Stromal cell of bone marrow (primary cell): ENCODE data around the gene C22orf39.
A peak's percentile ranks its signal among the peaks of the same experiment; 100 is the strongest.
"Not testable (repeated sequence)": the region's sequence is repeated elsewhere in the genome, so short reads cannot be mapped to it uniquely, and the experiment has no call there.

Experiments used
- DNase-seq: peaks from one replicate; pipeline ENCODE4 v3.0.0-alpha.2; 2012; ENCODE audit warnings: low read depth

C22orf39 gene

DNA sequence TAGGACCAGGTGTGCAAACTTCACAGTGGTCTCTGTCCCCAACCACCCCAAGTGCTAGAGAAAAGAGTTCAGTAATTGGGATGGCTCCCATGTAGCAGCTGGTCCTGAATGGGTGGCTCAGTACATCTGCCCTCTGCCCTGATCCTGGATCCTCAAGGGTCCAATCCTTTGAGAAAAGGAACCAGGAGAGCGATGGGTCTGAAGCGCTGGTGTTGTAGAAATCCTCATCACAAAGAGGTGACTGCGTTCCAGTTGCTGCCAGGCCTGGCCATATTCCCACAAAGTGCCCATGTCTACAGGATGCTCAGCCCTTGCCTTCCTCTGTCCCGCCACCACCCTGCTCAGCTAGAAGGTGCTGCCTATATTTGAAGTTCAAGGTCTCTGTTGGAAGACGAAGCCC lies 6.2 kb upstream of the C22orf39 start:
- DNase-seq: no peak

DNA sequence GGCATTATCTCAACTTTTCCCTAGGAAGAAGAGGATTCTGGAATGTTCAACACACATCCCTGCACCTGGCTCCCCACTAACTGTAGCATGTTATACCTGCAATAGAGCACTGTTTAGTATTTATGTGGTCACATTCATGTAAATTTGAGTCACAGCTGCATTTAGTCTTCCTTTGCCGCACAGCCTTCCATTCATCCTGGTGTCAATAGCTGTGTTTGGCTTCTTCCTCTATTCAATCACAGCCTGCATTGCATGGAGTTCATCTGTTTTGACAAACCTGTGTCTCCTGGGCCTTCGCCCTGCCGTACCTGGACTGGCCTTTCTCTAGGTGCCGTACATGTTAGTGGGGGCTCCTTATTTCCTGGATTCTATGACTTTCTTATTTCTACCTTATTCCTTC lies 4.1 kb upstream of the C22orf39 start:
- no peak for DNase-seq

DNA sequence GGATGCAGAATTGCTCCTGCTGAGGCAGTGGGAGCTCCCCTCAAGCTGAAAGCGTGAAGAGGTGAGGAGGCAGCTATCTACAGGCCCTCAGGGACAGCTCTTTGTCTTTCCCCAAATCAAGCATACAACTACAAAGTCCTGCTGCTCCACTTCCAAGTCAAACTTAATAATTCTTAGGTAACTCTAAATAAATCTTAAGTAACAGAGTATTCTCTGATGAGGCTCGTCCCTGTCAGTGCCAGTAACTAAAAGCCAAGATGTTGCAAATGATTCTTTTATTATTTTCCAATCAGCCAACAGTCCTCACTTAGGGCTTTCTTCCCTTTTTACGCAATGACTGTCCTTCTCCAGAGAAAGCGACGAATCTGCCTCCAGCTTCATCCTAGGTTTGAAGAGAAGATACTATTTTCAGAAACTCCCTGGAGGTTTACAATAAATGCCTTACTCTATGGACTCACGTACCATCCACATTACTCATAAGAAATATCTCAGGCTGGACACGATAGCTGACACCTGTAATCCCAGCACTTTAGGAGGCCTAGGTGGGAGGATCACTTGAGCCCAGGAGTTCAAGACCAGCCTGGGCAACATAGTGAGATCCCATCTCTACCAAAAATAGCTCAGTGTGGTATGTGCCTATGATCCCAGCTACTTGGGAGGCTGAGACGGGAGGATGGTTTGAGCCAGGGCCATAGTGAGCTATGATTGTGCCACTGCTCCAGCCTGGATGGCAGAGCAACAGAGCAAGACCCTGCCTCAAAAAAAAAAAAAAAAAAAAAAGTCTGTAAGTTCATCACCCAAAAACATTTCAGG lies 3.1 kb upstream of the C22orf39 start:
- no peak for DNase-seq

DNA sequence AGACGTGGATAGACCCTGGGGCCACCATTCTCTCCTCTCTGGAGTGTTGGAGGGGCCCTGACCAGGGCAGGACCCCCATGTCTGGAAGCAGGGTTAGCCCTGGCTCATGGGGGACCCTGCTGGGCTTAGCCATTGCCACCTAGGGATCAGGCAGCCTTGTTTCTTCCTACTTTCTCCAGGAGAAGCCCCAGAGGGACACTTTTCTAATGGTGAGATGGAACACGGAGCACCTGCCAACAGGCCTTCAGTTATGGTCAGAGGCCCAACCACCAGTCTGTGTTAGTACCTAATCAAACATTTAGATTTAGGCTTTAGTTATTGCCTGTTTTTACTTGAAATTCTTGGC lies 1.9 kb upstream of the C22orf39 start:
- DNase-seq: no peak

DNA sequence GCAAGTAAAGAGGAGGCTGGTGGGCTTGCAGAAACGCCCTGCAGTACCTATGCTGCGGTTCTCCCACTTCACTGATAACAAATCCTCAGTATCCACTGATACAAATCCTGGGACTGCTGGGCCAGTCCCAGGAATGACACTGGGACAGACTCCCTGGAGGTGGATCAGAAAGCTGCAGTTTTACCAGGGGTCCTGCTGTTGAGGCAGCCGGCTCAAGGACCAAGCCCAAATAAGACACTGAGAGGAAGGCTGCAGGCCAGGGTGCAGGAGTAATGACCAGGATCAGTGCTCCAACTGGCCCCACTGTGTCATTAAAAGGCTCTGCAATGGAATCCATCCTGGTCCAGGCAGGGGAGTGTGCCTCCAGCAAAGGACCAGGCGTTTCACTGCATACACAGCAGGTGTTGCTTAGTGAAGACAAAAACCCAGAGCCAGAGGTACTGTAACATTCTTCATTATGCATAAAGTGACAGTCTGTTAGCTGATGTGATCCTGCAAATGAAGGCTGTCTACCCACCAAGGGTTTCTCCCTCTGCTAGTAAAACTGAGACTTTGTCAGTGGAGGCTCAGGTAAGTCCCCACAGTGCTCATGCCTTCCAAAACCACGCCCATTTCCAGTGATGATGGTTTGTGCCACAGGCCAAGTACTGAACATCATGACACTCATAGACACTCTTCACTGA lies 1.4 kb upstream of the C22orf39 start:
- no peak for DNase-seq

DNA sequence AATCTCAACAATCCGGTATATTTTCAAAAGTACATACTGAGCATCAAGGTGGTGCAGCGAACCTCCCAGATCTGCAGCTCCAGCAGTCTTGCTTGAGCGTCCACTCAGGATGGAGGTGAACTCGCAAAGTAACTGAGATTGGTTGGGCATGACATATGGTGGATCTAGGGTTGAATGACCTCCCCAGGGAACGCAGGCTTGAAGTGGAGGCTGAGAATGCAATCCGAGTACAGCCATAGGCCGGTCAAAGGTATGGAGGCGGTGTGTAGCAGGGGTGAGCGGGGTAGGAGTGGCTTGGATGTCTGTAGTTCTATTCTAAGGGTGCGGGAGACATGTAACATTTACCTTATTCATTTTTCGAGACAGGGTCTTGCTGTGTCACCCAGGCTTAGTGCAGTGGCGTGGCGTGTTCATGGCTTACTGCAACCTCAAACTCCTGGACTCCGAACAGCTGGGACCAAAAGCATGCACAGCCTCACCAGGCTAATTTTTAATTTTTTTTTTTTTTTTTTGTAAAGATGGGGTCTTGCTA lies 631 bp upstream of the C22orf39 start:
- no peak for DNase-seq

DNA sequence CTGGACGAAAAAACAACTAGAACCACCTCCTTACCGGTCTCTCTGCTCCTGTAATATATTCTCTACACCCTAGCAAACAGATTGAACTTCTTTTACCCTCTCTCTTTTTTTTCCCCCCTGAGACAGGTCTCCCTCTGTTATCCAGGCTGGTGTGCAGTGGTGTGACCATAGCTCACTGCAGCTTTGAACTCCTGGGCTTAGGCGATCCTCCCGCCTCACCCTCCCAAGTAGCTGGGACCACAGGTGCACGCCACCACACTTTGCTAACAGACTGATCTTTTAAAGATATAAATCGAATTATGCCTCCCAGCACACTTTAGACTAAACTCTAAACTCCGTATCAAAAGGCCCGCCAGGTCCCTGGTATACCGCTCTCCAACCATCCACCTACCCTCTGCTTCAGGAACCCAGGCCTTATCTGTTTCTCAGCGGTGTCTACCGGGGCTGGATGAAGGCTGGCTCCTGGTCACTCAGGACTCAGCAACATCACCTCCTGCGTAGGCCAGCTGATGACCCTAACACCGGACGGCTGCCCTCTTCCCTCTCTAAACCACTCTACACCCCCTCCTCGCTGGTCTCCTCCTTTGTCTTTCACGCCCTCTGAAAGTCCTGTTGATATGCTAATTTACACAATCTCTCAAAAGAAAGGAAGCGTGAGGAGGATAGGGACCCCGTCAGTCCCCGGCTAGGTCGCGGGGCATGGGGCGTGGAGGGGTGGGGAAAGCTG lies 745 bp downstream of the C22orf39 start:
- DNase-seq: no peak

DNA sequence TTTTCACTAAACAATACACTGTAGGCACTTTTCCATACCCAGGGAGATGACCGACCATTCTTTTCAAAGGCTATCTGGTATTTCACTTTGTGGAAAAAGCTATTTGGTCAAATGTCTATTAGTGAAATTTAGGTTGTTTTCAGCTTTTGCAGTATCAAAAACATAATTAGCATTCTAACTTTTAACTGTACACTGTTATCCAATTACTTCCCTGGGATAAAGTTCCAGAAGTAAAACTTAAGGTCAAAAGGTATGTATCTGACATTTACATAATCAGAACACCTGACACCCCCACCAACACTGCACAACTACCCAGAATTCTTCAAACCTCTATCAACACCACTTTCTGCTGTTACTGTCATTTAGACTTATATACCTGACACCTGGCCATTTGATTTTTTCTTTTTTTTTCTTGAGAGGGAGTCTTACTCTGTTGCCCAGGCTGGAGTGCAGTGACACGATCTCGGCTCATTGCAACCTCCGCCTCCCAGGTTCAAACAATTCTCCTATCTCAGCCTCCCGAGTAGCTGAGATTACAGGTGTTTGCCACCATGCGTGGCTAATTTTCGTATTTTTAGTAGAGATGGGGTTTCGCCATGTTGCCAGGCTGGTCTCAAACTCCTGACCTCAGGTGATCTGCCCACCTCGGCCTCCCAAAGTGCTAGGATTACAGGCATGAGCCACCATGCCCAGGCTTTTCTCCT lies 2.1 kb downstream of the C22orf39 start:
- DNase-seq: not testable (repeated sequence)

DNA sequence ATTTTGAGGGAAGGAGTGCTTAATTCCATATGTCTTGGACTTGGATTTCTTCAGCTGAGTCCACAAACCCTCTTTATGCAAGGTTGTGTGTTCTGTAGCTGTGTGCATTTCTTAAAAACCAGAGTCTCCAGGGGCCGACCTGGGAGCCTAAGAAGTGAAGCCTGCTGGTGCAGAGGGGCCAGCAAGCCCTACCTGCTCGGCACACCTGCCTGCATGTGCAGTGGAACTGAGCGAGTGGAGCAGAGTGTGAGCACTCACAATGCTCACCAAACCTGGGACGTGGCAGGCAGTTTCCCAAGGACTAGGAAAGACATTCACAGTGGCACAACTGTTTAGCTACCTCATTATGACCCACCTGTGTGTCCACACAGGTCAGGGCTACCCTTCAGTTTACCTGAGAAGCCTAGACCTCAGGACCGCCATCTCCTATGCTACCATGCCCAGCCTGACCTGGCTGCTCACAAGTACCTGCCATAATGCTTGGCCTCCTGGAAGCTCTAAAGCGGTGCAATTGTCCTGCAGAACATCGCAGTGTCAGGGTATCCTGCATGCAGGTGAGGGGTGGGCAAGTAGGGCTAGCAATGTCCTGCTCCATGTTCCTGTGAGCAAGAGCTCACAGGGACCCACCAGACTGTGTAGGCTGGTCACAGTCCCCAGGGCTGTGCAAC lies 3.8 kb downstream of the C22orf39 start:
- DNase-seq: no peak

DNA sequence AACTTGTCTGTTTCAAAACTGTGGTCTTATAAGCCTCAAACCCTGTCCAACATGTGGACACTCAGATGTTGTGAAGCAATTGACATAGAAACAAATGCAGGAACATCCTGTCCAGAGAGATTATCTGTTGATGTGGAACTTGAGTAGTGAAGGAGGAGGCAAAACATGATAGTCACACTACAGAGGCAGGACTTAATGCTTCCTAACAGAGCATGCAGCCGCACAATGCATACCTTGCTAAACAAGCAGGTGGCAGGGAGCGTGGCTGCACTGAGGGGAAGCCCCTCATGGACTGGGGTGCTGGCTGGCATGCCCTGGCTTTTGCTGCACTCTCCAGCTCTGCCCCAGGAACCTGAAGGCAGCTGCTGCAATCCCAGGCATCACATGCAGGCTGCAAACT lies 5.3 kb downstream of the C22orf39 start:
- DNase-seq: no peak

DNA sequence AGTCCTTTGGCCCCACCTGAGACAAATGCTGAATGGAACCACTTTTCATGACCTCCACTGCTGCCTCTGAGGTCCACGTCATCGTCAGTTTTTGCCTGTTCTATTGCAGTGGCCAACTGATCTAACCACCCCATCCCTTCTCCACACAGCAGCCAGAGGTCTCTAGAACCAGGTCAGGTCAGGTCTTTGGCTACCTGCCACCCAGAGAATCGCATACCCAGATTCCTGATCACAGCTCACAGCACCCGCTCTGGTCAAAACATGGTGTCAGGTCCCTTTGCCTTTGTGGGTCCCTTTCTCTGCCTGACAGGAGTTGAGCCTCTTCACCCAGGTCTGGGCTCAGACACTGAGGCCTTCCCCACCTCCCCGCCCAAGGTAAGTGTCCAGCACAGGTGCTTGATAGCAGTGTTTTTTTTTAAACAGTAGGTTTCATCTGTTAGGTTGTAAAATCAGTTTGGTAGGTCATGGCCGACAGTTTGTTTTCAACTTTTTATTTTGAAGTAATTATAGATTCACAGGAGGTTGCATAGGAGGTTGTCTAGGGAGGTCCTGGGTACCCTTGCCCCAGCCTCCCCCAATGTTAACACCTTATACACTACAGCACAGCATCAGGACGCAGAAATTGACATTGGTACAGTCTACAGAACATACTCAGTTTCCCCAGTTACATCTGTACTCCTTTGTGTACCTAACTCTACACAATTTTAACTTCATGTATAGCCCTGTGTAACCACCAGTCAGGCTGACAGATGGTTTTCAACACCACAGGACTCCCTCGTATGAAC lies 6.9 kb downstream of the C22orf39 start:
- no peak for DNase-seq

DNA sequence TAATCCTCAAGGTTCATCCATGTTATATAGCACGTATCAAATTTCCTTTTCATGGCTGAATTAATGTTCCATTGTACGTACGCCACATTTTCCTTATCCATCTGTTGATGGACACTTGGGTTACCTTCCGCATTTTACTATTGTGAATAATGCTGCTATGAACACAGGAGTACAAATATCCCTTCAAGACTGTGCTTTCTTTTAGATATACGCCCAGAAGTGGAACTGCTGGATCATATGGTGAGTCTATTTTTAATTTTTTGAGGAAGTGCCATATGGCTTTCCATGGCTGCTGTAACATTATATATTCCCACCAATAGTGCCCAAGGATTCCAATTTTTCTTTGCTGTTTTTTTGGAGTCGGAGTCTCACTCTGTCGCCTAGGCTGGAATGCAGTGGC lies 9.2 kb downstream of the C22orf39 start:
- DNase-seq: no peak

DNA sequence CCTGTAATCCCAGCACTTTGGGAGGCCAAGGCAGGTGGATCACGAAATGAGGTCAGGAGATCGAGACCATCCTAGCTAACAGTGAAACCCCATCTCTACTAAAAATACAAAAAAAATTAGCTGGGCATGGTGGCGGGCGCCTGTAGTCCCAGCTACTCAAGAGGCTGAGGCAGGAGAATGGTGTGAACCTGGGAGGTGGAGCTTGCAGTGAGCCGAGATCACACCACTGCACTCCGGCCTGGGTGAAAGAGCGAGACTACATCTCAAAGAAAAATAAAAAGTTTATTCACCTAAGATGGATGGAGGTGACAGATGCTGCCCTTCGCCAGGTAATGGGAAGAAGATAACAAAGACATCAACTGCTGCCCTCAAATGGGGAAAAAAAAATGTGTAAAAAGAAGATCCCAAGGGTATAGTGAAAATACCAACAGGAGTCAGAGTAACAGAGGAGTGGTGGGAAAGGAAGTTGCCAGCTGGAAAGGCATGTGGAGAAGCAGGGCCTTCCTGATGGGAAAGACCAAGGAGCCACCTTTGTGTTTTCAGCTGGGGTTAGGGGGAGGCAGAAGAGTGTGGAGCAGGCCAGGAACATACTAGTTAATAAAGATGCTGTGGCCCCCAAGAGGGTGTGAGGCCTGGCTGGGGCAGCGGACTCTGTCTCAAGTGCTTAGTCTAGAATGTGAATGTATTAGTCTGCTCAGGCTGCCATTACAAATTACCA lies 10.9 kb downstream of the C22orf39 start:
- DNase-seq: not testable (repeated sequence)

DNA sequence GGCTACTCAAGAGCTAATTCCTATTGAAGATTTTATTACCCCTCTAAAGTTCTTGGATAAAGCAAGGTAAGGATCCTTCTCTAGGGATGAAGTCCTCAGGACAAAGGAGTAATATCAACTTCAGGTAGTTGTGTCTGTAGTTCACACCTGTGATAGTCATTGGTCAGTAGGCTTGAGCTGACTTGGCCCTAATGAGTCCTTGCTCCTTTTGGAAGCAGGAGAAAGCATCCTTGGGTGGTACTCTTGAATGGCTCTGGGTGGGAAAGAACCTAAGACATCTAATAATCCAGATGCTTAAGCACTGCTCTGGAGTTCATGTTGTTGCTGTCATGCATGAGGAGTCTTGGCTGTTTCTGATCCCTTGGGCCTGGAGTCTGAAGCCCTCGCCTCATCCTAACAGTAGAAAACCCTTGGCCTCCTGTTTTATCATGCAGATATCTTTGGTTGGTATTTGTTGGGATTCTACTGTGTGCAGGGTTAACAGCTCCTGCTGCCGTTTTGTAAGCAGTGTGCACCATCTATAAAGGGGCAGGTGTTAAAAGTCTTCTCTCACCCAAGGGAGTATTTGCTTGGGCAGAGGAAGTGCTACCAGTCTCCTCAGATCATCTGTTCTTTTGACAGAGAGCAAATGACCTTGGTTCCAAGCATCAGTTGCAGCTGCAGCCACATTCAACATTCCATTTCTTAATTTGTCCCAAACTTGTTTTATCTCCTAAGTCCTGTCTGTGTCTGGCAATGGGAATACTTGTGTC lies 12.5 kb downstream of the C22orf39 start:
- DNase-seq: no peak

DNA sequence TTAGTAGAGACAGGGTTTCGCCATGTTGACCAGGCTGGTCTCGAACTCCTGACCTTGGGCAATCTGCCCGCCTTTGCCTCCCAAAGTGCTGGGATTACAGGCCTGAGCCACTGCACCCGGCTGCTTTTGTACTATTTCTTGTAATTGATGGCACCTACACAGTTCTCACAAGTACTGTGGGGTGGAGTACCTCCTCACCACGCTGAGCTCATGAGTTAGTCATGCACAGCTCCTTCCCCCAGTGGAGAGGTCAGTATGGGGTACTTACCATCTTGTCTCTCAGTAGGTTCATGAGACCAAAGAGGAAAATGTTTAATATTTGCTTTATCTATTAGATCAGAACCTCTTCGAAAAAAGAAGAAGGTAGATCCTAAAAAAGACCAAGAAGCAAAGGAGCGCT lies 13.1 kb downstream of the C22orf39 start:
- no peak for DNase-seq

DNA sequence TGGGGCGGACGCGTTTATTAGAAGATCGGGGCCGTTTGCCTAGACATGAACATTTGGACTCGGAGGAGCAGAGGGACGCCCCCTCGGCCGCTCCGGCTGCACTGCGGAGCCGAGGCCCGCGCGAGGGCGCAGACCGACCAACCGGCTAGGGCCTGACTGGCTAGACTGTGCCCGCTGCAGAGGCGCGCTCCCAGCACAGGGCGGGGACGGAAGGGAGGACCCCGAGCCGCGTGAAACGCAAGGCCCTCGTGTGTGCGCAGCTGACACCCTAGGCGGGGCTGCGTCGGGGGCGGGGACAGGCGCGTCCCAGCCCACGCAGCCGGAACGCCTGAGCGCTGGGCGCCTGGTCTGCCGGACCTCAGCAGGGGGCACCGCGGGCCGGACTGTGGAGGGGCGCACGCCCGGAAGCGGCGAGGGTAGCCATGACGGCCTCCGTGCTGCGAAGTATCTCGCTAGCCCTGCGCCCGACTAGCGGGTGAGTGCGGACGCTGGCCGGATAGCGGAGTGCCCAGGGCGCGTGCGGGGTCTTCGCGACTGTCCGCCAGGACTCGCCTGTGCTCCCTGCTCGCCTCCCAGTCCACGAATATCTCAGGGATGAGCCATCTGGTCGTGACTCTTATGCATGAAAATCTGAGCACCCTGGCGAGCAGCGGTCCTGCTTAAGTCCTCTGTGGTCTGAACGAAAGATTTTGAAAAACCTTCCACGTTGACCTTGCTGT lies 15.2 kb downstream of the C22orf39 start, which contains the start of gene MRPL40:
Gene MRPL40, plus strand, starts transcription at position 413 of the 719 bp plus-strand sequence. Its CDS starts 10 bp downstream, at position 423.
- peak; percentile 90 for DNase-seq

DNA sequence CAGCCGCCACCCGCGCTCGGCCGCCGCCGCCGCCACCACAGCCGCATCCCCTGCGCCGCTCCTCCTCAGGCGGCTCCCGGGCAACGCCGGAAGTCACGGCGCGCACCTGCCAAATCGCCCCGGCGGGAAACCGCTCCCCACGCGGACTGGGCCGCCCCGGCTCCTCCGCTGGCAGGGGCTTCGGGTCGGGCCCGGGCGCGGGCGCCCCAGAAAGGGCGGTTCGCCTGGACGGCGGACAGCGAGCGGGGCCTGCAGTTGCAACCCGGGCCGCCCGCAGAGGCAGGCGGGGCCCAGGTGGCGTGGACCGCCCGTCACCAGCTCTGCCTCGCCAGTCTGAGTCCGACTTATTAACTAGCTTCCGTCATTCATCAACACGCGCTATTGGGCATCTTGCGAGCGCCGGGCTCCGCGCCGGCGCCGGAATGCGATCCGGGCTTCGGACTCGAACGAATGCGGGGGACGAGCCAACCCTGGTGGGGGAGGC lies 15.8 kb downstream of the C22orf39 start, which contains the start of gene HIRA:
Gene HIRA, minus strand, starts transcription at position 85 of the 484 bp plus-strand sequence. CDS start 257 bp downstream, outside the sequence.
- peak; percentile 48 for DNase-seq

DNA sequence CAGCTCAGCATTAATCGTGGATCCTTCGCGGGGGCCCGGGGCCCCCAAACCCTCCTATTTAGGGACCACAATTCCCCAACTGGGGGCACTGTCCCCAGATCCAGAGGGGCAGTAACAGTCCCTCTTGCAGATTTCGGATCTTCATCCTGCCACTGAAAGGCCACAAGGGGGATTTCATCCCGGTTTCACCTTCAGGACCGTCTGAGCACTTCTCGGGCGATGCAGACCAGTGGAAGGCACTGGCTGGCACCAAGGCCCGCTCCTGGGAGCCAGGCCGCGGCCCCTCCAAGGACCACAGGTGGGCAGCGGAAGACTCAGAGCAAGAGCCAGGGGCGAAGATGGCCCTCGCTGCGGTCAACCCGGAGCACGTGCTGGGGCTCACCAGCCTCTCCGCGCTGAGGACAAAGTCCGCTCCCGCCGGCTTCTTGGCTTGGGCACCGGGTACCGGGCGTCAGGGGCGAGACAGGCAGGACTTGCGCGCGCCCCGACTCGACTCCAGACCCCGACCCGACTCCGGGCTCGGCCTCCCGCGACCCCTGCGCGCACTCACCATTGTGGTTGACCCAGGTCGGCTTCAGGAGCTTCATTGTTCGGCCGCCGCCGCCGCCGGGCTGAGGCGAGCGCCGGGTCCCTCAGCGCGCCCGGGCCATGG lies 16.5 kb downstream of the C22orf39 start:
- no peak for DNase-seq
